ENCODE data around the gene KRTAP4-11. TPM values are rescaled to one million over a fixed set of nuclear protein-coding genes. Genes with fewer than 3 reads are reported as not detected.

The KRTAP4-11 gene
- total RNA-seq, 1 experiment from 2014 or later: not detected

GRCh38 chr17:41147531-41148204, 29.5 kb upstream of the KRTAP4-11 start:
- BruUV-seq (replicated peaks): no TSS peak
- H3K36me3 Mint-ChIP-seq (ENCODE audit: insufficient read depth, unreplicated experiment): no peaks in the 10 kb centered on the region
- no peak overlapping the region for H3K4me3 Mint-ChIP-seq (ENCODE audit: low read depth, unreplicated experiment)
- H3K9me3 Mint-ChIP-seq (ENCODE audit: low read depth, unreplicated experiment): peaks cover 7% of the 10 kb centered on the region
- no peak for TF ChIP-seq CTCF (IDR thresholded peaks at IDR 0.05; ENCODE audit: unreplicated experiment)
- DNase-seq: no peak
- intact Hi-C loops (cut with micrococcal nuclease; ENCODE audit: unreplicated experiment): no loop called here
- CTCF ChIA-PET: no interaction called here
- H3K27ac Mint-ChIP-seq (ENCODE audit: unreplicated experiment): no peak overlapping the region
- H3K27me3 Mint-ChIP-seq (ENCODE audit: unreplicated experiment): no peaks in the 10 kb centered on the region
- peaks cover 6% of the 10 kb centered on the region for H3K4me1 Mint-ChIP-seq (ENCODE audit: low read depth, unreplicated experiment)

- H3K4me3 Mint-ChIP-seq (ENCODE audit: low read depth, unreplicated experiment): no peak overlapping the region
- no peak for DNase-seq
- no TSS peak for BruUV-seq (replicated peaks)
- H3K27me3 Mint-ChIP-seq (ENCODE audit: unreplicated experiment): no peaks in the 10 kb centered on the region
- intact Hi-C loops (cut with micrococcal nuclease; ENCODE audit: unreplicated experiment): no loop called here
- no peak overlapping the region for H3K27ac Mint-ChIP-seq (ENCODE audit: unreplicated experiment)
- H3K36me3 Mint-ChIP-seq (ENCODE audit: insufficient read depth, unreplicated experiment): peaks cover 6% of the 10 kb centered on the region
- H3K4me1 Mint-ChIP-seq (ENCODE audit: low read depth, unreplicated experiment): peaks cover 28% of the 10 kb centered on the region
- TF ChIP-seq CTCF (IDR thresholded peaks at IDR 0.05; ENCODE audit: unreplicated experiment): no peak
- CTCF ChIA-PET: no interaction called here
- H3K9me3 Mint-ChIP-seq (ENCODE audit: low read depth, unreplicated experiment): peaks cover 13% of the 10 kb centered on the region
These were observed 27.1 kb upstream of the KRTAP4-11 start for GRCh38 chr17:41145261-41145660.

DNA sequence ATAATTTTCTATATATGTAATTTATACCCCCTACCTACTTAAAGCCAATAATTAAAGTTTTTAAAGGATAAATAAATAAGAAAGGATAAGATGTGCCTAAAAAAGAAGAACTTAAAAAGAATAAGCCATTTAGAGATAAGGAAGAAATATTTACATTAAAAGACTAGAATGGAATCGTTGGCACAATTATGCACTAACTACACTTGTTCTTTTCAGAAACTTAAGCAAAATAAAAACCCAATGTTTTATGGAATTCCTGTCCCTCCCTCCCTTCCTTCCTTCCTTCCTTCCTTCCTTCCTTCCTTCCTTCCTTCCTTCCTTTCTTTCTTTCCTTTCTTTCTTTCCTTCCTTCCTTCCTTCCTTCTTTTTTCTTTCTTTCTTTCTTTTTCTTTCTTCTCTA, 26.7 kb upstream of the KRTAP4-11 start:
- Mint-ChIP-seq H3K36me3 (ENCODE audit: insufficient read depth, unreplicated experiment) (peaks cover 8% of the 10 kb centered on the region), H3K4me3 (ENCODE audit: low read depth, unreplicated experiment) (no peak overlapping the region), H3K4me1 (ENCODE audit: low read depth, unreplicated experiment) (peaks cover 32% of the 10 kb centered on the region), H3K27ac (ENCODE audit: unreplicated experiment) (no peak overlapping the region), H3K27me3 (ENCODE audit: unreplicated experiment) (no peaks in the 10 kb centered on the region), H3K9me3 (ENCODE audit: low read depth, unreplicated experiment) (peaks cover 13% of the 10 kb centered on the region)
- CTCF ChIA-PET: no interaction called here
- TF ChIP-seq CTCF (IDR thresholded peaks at IDR 0.05; ENCODE audit: unreplicated experiment): no peak
- no TSS peak for BruUV-seq (replicated peaks)
- no peak for DNase-seq
- intact Hi-C loops (cut with micrococcal nuclease; ENCODE audit: unreplicated experiment): no loop called here

GRCh38 chr17:41141361-41141760, 23.2 kb upstream of the KRTAP4-11 start:
- no peak overlapping the region for H3K4me3 Mint-ChIP-seq (ENCODE audit: low read depth, unreplicated experiment)
- no peak for TF ChIP-seq CTCF (IDR thresholded peaks at IDR 0.05; ENCODE audit: unreplicated experiment)
- H3K9me3 Mint-ChIP-seq (ENCODE audit: low read depth, unreplicated experiment): peaks cover 24% of the 10 kb centered on the region
- H3K4me1 Mint-ChIP-seq (ENCODE audit: low read depth, unreplicated experiment): peaks cover 32% of the 10 kb centered on the region
- intact Hi-C loops (cut with micrococcal nuclease; ENCODE audit: unreplicated experiment): no loop called here
- peaks cover 13% of the 10 kb centered on the region for H3K36me3 Mint-ChIP-seq (ENCODE audit: insufficient read depth, unreplicated experiment)
- CTCF ChIA-PET: interaction anchor here (1.1 to 1.2 kb wide), 2 partner anchors 9 to 407 kb away, joined by 4 to 8 read pairs; no protein-coding TSS in a partner anchor
- no peaks in the 10 kb centered on the region for H3K27me3 Mint-ChIP-seq (ENCODE audit: unreplicated experiment)
- no TSS peak for BruUV-seq (replicated peaks)
- H3K27ac Mint-ChIP-seq (ENCODE audit: unreplicated experiment): peak overlapping the region; percentile 84
- DNase-seq: no peak

Data from Calu3 (cell line).